ENCODE measurements around the gene CDK6. TPM values are rescaled to one million over a fixed set of nuclear protein-coding genes. Genes with fewer than 3 reads are reported as not detected.

CDK6 gene
- total RNA-seq, 1 experiment from 2014 or later, result 124 TPM

- no TSS peak for BruUV-seq (replicated peaks)
- no peak overlapping the region for H3K4me3 Mint-ChIP-seq (ENCODE audit: unreplicated experiment)
Measured at GRCh38 chr7:92647011-92647625, 189.3 kb downstream of the CDK6 start.

GRCh38 chr7:92645114-92646061, 191.0 kb downstream of the CDK6 start:
- no peak for TF ChIP-seq CTCF (IDR thresholded peaks at IDR 0.05; ENCODE audit: unreplicated experiment)
- no peaks in the 10 kb centered on the region for H3K9me3 Mint-ChIP-seq (ENCODE audit: unreplicated experiment)
- H3K36me3 Mint-ChIP-seq (ENCODE audit: insufficient read depth, unreplicated experiment), result peaks cover 19% of the 10 kb centered on the region
- H3K27ac Mint-ChIP-seq (ENCODE audit: low read depth, unreplicated experiment), result peak overlapping the region; percentile 38
- intact Hi-C loops (cut with micrococcal nuclease), result no loop called here
- H3K27me3 Mint-ChIP-seq (ENCODE audit: insufficient read depth, unreplicated experiment), result no peaks in the 10 kb centered on the region
- peaks cover 34% of the 10 kb centered on the region for H3K4me1 Mint-ChIP-seq (ENCODE audit: insufficient read depth, unreplicated experiment)
- CTCF ChIA-PET, result interaction anchor here (0.9 to 1.8 kb wide), 6 partner anchors 12 to 342 kb away, joined by 3 to 12 read pairs (median 4); no protein-coding TSS in a partner anchor
- DNase-seq (ENCODE audit: unreplicated experiment), result peak; percentile 80
- H3K4me3 Mint-ChIP-seq (ENCODE audit: unreplicated experiment), result peak overlapping the region; percentile 7
- BruUV-seq (replicated peaks), result no TSS peak
- POLR2A ChIA-PET, result interaction anchor here (0.6 to 2.8 kb wide), 7 partner anchors 11 to 192 kb away, joined by 3 to 29 read pairs (median 4); partner anchors contain the start of gene CDK6

More at GRCh38 chr7:92647011-92647625, 189.3 kb downstream of the CDK6 start:
- Mint-ChIP-seq H3K4me1 (ENCODE audit: insufficient read depth, unreplicated experiment) (peaks cover 29% of the 10 kb centered on the region), H3K27me3 (ENCODE audit: insufficient read depth, unreplicated experiment) (no peaks in the 10 kb centered on the region), H3K27ac (ENCODE audit: low read depth, unreplicated experiment) (peak overlapping the region; percentile 38), H3K36me3 (ENCODE audit: insufficient read depth, unreplicated experiment) (peaks cover 11% of the 10 kb centered on the region), H3K9me3 (ENCODE audit: unreplicated experiment) (no peaks in the 10 kb centered on the region)
- TF ChIP-seq CTCF (IDR thresholded peaks at IDR 0.05; ENCODE audit: unreplicated experiment), result no peak
- intact Hi-C loops (cut with micrococcal nuclease), result no loop called here
- POLR2A ChIA-PET, result no interaction called here
- CTCF ChIA-PET, result no interaction called here
- DNase-seq (ENCODE audit: unreplicated experiment), result no peak

GRCh38 chr7:92644406-92645113, 191.8 kb downstream of the CDK6 start:
- Mint-ChIP-seq H3K4me1 (ENCODE audit: insufficient read depth, unreplicated experiment) (peaks cover 34% of the 10 kb centered on the region), H3K9me3 (ENCODE audit: unreplicated experiment) (no peaks in the 10 kb centered on the region), H3K36me3 (ENCODE audit: insufficient read depth, unreplicated experiment) (peaks cover 19% of the 10 kb centered on the region), H3K4me3 (ENCODE audit: unreplicated experiment) (no peak overlapping the region), H3K27ac (ENCODE audit: low read depth, unreplicated experiment) (peak overlapping the region; percentile 39), H3K27me3 (ENCODE audit: insufficient read depth, unreplicated experiment) (no peaks in the 10 kb centered on the region)
- intact Hi-C loops (cut with micrococcal nuclease), result no loop called here
- BruUV-seq (replicated peaks), result no TSS peak
- no peak for TF ChIP-seq CTCF (IDR thresholded peaks at IDR 0.05; ENCODE audit: unreplicated experiment)
- peak; percentile 32 for DNase-seq (ENCODE audit: unreplicated experiment)
- ChIA-PET CTCF (interaction anchor here (1.1 to 1.8 kb wide), 4 partner anchors 12 to 343 kb away, joined by 3 to 12 read pairs (median 4); no protein-coding TSS in a partner anchor), POLR2A (interaction anchor here (0.6 to 2.8 kb wide), 6 partner anchors 10 to 193 kb away, joined by 3 to 29 read pairs (median 4); partner anchors contain the start of gene CDK6)
